ENCODE data around the gene ALG12. TPM values are rescaled to one million over a fixed set of nuclear protein-coding genes. Genes with fewer than 3 reads are reported as not detected.

ALG12 gene
- total RNA-seq, 1 experiment from 2014 or later, result 29.2 TPM

- no peak for TF ChIP-seq USF1 (CRISPR knock-in tag; IDR thresholded peaks at IDR 0.05)
- no peak for TF ChIP-seq EMX1 (CRISPR knock-in tag; IDR thresholded peaks at IDR 0.05)
- TF ChIP-seq TP53 (CRISPR knock-in tag; IDR thresholded peaks at IDR 0.05), result no peak
- no peak for TF ChIP-seq ZNF512 (CRISPR knock-in tag; IDR thresholded peaks at IDR 0.05; ENCODE audit: borderline replicate concordance)
Observed at GRCh38 chr22:49907807-49908206, 10.4 kb downstream of the ALG12 start (continued).

DNA sequence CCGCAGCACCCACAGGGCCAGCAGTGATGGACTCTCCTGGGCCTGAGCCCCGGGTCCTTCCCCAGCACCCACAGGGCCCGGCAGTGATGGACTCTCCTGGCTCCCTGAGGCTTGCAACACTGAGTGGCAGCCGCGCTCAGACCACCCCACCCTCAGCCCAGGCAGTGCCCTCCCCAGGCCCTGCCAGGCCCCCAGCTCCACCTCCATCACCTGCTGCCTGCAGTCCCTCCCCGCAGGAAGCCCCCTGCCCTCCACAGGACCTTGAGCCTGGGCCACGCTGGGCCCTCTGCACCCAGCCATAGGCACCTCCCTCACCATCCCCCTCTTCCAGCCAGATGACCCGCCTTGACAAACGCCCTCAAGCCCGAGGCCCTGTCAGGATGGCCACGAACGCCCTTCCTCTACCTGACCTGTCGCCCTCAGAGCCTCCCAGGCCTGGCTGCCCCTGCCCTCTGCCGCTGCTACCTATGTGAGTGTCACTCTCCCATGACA, 11.4 kb downstream of the ALG12 start:
- ChIA-PET POLR2A (no interaction called here), CTCF (no interaction called here)
- H3K27me3 Mint-ChIP-seq (ENCODE audit: low read depth), result no peaks in the 10 kb centered on the region
- H3K36me3 Mint-ChIP-seq, result peaks cover 27% of the 10 kb centered on the region
- H3K27ac Mint-ChIP-seq, result no peak overlapping the region
- DNase-seq (ENCODE audit: low spot score) (no peak), ATAC-seq (no peak)
- no peak overlapping the region for H3K4me3 Mint-ChIP-seq
- no peaks in the 10 kb centered on the region for H3K4me1 Mint-ChIP-seq
- H3K9me3 Mint-ChIP-seq, result peaks cover 5% of the 10 kb centered on the region
- no peak for TF ChIP-seq TP53 (CRISPR knock-in tag; IDR thresholded peaks at IDR 0.05)
- no peak for TF ChIP-seq ZNF425 (CRISPR knock-in tag; conservative IDR thresholded peaks at IDR 0.05)
- no peak for TF ChIP-seq ATF1 (CRISPR knock-in tag; IDR thresholded peaks at IDR 0.05)
- no peak for TF ChIP-seq ZNF416 (CRISPR knock-in tag; IDR thresholded peaks at IDR 0.05)
- TF ChIP-seq TEAD4 (CRISPR knock-in tag; IDR thresholded peaks at IDR 0.05), result no peak
- TF ChIP-seq RELA (CRISPR knock-in tag; IDR thresholded peaks at IDR 0.05; ENCODE audit: borderline replicate concordance), result no peak
- TF ChIP-seq FOXJ3 (CRISPR knock-in tag; IDR thresholded peaks at IDR 0.05; ENCODE audit: borderline replicate concordance), result no peak
- no peak for TF ChIP-seq NFE2L1 (CRISPR knock-in tag; IDR thresholded peaks at IDR 0.05)
- TF ChIP-seq CREM (CRISPR knock-in tag; IDR thresholded peaks at IDR 0.05), result no peak
- no peak for TF ChIP-seq TCF7 (CRISPR knock-in tag; IDR thresholded peaks at IDR 0.05; ENCODE audit: low read depth)
- TF ChIP-seq, protein P1, sequence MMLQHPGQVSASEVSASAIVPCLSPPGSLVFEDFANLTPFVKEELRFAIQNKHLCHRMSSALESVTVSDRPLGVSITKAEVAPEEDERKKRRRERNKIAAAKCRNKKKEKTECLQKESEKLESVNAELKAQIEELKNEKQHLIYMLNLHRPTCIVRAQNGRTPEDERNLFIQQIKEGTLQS (CRISPR knock-in tag; conservative IDR thresholded peaks at IDR 0.05), result no peak
- TF ChIP-seq SOX15 (CRISPR knock-in tag; IDR thresholded peaks at IDR 0.05), result no peak
- no peak for TF ChIP-seq ZNF263 (CRISPR knock-in tag; IDR thresholded peaks at IDR 0.05; ENCODE audit: low read depth)
- no peak for TF ChIP-seq ETV6 (CRISPR knock-in tag; IDR thresholded peaks at IDR 0.05)
- no peak for TF ChIP-seq USF2 (CRISPR knock-in tag; IDR thresholded peaks at IDR 0.05)
- TF ChIP-seq RORB (CRISPR knock-in tag; IDR thresholded peaks at IDR 0.05), result no peak
- TF ChIP-seq ZBTB21 (CRISPR knock-in tag; IDR thresholded peaks at IDR 0.05; ENCODE audit: borderline replicate concordance), result no peak
- TF ChIP-seq NR3C1 (CRISPR knock-in tag; conservative IDR thresholded peaks at IDR 0.05; ENCODE audit: low read depth), result no peak
- TF ChIP-seq ERG (CRISPR knock-in tag; IDR thresholded peaks at IDR 0.05), result no peak
- no peak for TF ChIP-seq ESRRA (CRISPR knock-in tag; IDR thresholded peaks at IDR 0.05; ENCODE audit: borderline replicate concordance)

Measured in WTC11 (cell line).